ENCODE results near the gene SUPT3H.
"Not testable (repeated sequence)": the region's sequence is repeated elsewhere in the genome, so short reads cannot be mapped to it uniquely, and the experiment has no call there.

The SUPT3H gene

DNA sequence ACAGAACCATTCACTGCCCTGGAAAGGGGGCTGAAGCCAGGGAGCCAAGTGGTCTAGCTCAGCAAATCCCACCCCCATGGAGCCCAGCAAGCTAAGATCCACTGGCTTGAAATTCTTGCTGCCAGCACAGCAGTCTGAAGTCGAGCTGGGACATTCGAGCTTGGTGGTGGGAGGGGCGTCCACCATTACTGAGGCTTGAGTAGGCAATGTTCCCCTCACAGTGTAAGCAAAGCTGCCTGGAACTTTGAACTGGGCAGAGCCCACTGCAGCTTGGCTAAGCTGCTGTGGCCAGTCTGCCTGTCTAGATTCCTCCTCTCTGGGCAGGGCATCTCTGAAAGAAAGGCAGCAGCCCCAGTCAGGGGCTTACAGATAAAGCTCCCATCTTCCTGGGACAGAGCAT is 498.7 kb downstream of the SUPT3H start:
- not testable (repeated sequence) for H2AK5ac ChIP-seq (ENCODE audit: low read length); H3K4me1 ChIP-seq (ENCODE audit: control insufficient read depth in 1 of 2, insufficient read depth in 2 of 2, low read length in 2 of 2); H3K9me3 ChIP-seq (ENCODE audit: insufficient read depth, low read depth, low read length); H3K14ac ChIP-seq (ENCODE audit: low read length); H3K79me2 ChIP-seq (ENCODE audit: control insufficient read depth, insufficient read depth, low read length, poor library complexity); H2BK5ac ChIP-seq (ENCODE audit: low read depth, low read length, poor library complexity); H2BK12ac ChIP-seq (ENCODE audit: low read length); H4K8ac ChIP-seq (ENCODE audit: low read depth, low read length); H3K36me3 ChIP-seq (ENCODE audit: control insufficient read depth in 1 of 2, insufficient read depth in 2 of 2, low read length in 2 of 2); DNase-seq; H3K4me3 ChIP-seq (ENCODE audit: low read depth, low read length); H4K12ac ChIP-seq (ENCODE audit: low read depth, low read length); H3K18ac ChIP-seq (ENCODE audit: low read length); H4K91ac ChIP-seq (ENCODE audit: low read depth, low read length); H3K23ac ChIP-seq (ENCODE audit: low read length); H3K27me3 ChIP-seq (ENCODE audit: insufficient read depth, low read length); H3K9ac ChIP-seq (ENCODE audit: low read length); H3K4me2 ChIP-seq (ENCODE audit: low read length); H3K4ac ChIP-seq (ENCODE audit: low read depth, low read length); H3K27ac ChIP-seq (ENCODE audit: low read depth, low read length); H3K79me1 ChIP-seq (ENCODE audit: low read length); H2BK120ac ChIP-seq (ENCODE audit: insufficient read depth, low read length, poor library complexity); H2AFZ ChIP-seq (ENCODE audit: insufficient read depth, low read length, poor library complexity)
- no CpG with 5 or more reads among the region's 3 CpGs for WGBS (ENCODE audit: extremely low coverage, insufficient coverage, insufficient read length)

DNA sequence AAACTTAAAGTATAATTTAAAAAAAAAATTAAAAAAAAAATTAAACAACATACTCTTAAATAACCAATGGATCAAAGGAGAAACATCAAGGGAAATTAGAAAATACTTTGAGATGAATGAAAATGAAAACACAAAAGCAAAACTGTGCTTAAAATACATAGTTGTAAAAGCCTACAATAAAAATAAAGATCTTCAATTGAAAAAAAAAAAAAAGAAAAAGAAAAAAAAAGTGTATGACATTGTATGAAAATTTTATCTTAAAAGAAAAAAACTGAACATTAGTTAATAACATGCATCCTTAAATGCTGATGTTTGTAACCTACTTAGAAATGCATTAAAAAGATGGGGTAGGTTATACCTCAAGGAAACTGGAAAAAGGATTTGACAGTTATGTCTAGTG is 501.1 kb downstream of the SUPT3H start:
- not testable (repeated sequence) for H4K12ac ChIP-seq (ENCODE audit: low read depth, low read length); DNase-seq; H3K4me3 ChIP-seq (ENCODE audit: low read depth, low read length); H3K18ac ChIP-seq (ENCODE audit: low read length); H2BK12ac ChIP-seq (ENCODE audit: low read length); H4K8ac ChIP-seq (ENCODE audit: low read depth, low read length); H2BK120ac ChIP-seq (ENCODE audit: insufficient read depth, low read length, poor library complexity); H2AK5ac ChIP-seq (ENCODE audit: low read length); H4K91ac ChIP-seq (ENCODE audit: low read depth, low read length); H3K27me3 ChIP-seq (ENCODE audit: insufficient read depth, low read length); H3K9ac ChIP-seq (ENCODE audit: low read length); H3K27ac ChIP-seq (ENCODE audit: low read depth, low read length); H3K36me3 ChIP-seq (ENCODE audit: control insufficient read depth in 1 of 2, insufficient read depth in 2 of 2, low read length in 2 of 2); H2BK5ac ChIP-seq (ENCODE audit: low read depth, low read length, poor library complexity); H3K23ac ChIP-seq (ENCODE audit: low read length); H2AFZ ChIP-seq (ENCODE audit: insufficient read depth, low read length, poor library complexity); H3K4me1 ChIP-seq (ENCODE audit: control insufficient read depth in 1 of 2, insufficient read depth in 2 of 2, low read length in 2 of 2); H3K4ac ChIP-seq (ENCODE audit: low read depth, low read length); H3K14ac ChIP-seq (ENCODE audit: low read length); H3K79me2 ChIP-seq (ENCODE audit: control insufficient read depth, insufficient read depth, low read length, poor library complexity); H3K9me3 ChIP-seq (ENCODE audit: insufficient read depth, low read depth, low read length); H3K79me1 ChIP-seq (ENCODE audit: low read length); H3K4me2 ChIP-seq (ENCODE audit: low read length)

DNA sequence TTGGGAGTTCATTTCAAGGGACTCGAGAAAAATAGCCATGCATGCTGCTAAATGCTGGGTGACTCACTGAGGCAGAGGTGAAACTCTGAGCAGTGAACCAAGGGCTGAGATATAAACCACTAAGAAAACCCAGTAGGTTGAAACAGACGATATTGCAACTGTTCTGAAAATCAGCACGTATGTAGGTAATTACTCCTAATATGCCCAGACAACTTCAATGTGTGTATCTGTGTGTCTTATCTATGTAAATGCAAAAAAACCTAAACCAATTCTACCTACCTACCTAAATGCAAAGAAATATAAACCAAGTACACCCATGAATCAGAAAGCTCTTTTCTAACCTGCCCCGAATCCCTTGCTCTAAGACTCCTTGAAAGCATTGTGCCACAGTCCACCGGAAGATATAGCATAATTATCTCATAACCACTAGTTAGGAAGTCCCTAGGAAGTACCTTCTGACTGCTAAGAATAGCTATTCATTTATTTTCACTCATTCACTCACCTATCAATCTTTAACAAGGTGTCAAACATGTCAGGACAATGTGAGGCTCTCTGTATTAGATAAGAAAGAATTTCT is 508.3 kb downstream of the SUPT3H start:
- Histone ChIP-seq H3K14ac (ENCODE audit: low read length) (no peak overlapping the region), H3K4me1 (ENCODE audit: control insufficient read depth in 1 of 2, insufficient read depth in 2 of 2, low read length in 2 of 2) (no peaks in the 10 kb centered on the region), H4K8ac (ENCODE audit: low read depth, low read length) (no peak overlapping the region), H3K79me2 (ENCODE audit: control insufficient read depth, insufficient read depth, low read length, poor library complexity) (no peaks in the 10 kb centered on the region), H4K91ac (ENCODE audit: low read depth, low read length) (no peak overlapping the region), H3K4me3 (ENCODE audit: low read depth, low read length) (no peak overlapping the region), H3K23ac (ENCODE audit: low read length) (no peak overlapping the region), H2BK5ac (ENCODE audit: low read depth, low read length, poor library complexity) (no peak overlapping the region), H3K36me3 (ENCODE audit: control insufficient read depth in 1 of 2, insufficient read depth in 2 of 2, low read length in 2 of 2) (no peaks in the 10 kb centered on the region), H3K4ac (ENCODE audit: low read depth, low read length) (no peak overlapping the region), H3K18ac (ENCODE audit: low read length) (no peak overlapping the region), H2AFZ (ENCODE audit: insufficient read depth, low read length, poor library complexity) (no peak overlapping the region), H3K9me3 (ENCODE audit: insufficient read depth, low read depth, low read length) (no peaks in the 10 kb centered on the region), H3K4me2 (ENCODE audit: low read length) (no peak overlapping the region), H3K27ac (ENCODE audit: low read depth, low read length) (no peak overlapping the region), H3K9ac (ENCODE audit: low read length) (no peak overlapping the region), H3K27me3 (ENCODE audit: insufficient read depth, low read length) (no peaks in the 10 kb centered on the region), H2BK120ac (ENCODE audit: insufficient read depth, low read length, poor library complexity) (no peak overlapping the region), H4K12ac (ENCODE audit: low read depth, low read length) (no peak overlapping the region), H3K79me1 (ENCODE audit: low read length) (no peaks in the 10 kb centered on the region), H2AK5ac (ENCODE audit: low read length) (no peak overlapping the region), H2BK12ac (ENCODE audit: low read length) (no peak overlapping the region)
- no peak for DNase-seq
- WGBS (ENCODE audit: extremely low coverage, insufficient coverage, insufficient read length): no CpG with 5 or more reads among the region's 5 CpGs

- no peak overlapping the region for H2AK5ac ChIP-seq (ENCODE audit: low read length)
- H3K27ac ChIP-seq (ENCODE audit: low read depth, low read length): no peak overlapping the region
- H2BK12ac ChIP-seq (ENCODE audit: low read length): no peak overlapping the region
- no peak overlapping the region for H3K4me3 ChIP-seq (ENCODE audit: low read depth, low read length)
- H4K91ac ChIP-seq (ENCODE audit: low read depth, low read length): no peak overlapping the region
- no peak overlapping the region for H3K9ac ChIP-seq (ENCODE audit: low read length)
- no peak overlapping the region for H3K14ac ChIP-seq (ENCODE audit: low read length)
- no peak overlapping the region for H2BK5ac ChIP-seq (ENCODE audit: low read depth, low read length, poor library complexity)
- no peak overlapping the region for H3K18ac ChIP-seq (ENCODE audit: low read length)
- no peak overlapping the region for H2AFZ ChIP-seq (ENCODE audit: insufficient read depth, low read length, poor library complexity)
- H3K27me3 ChIP-seq (ENCODE audit: insufficient read depth, low read length): no peaks in the 10 kb centered on the region
- H4K8ac ChIP-seq (ENCODE audit: low read depth, low read length): no peak overlapping the region
- no peaks in the 10 kb centered on the region for H3K79me1 ChIP-seq (ENCODE audit: low read length)
- H3K4me2 ChIP-seq (ENCODE audit: low read length): no peak overlapping the region
- H3K4me1 ChIP-seq (ENCODE audit: control insufficient read depth in 1 of 2, insufficient read depth in 2 of 2, low read length in 2 of 2): no peaks in the 10 kb centered on the region
- no peak overlapping the region for H4K12ac ChIP-seq (ENCODE audit: low read depth, low read length)
- no peak for DNase-seq
- no peaks in the 10 kb centered on the region for H3K79me2 ChIP-seq (ENCODE audit: control insufficient read depth, insufficient read depth, low read length, poor library complexity)
- H3K36me3 ChIP-seq (ENCODE audit: control insufficient read depth in 1 of 2, insufficient read depth in 2 of 2, low read length in 2 of 2): no peaks in the 10 kb centered on the region
- no peak overlapping the region for H2BK120ac ChIP-seq (ENCODE audit: insufficient read depth, low read length, poor library complexity)
- no peaks in the 10 kb centered on the region for H3K9me3 ChIP-seq (ENCODE audit: insufficient read depth, low read depth, low read length)
- H3K4ac ChIP-seq (ENCODE audit: low read depth, low read length): no peak overlapping the region
- no peak overlapping the region for H3K23ac ChIP-seq (ENCODE audit: low read length)
These were observed 508.8 kb downstream of the SUPT3H start for GRCh38 chr6:44868910-44869309.

DNA sequence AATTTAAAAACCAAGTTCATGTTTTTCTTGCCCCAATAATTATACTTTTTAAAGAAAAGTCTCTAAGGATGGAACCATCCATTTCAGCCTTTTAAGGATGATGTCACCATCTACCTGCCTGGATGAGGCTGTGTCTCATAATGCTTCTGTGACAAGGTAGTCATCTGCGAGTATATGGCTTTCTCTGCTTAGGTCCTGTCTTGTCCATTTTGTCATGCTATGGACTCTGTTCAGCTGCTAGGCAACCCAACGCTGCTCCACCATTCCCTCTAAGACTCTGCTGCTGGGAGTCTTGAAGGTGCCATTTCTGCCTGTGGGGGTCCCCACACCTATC is 509.4 kb downstream of the SUPT3H start:
- Histone ChIP-seq H3K14ac (ENCODE audit: low read length) (no peak overlapping the region), H2BK5ac (ENCODE audit: low read depth, low read length, poor library complexity) (no peak overlapping the region), H3K9ac (ENCODE audit: low read length) (no peak overlapping the region), H2BK12ac (ENCODE audit: low read length) (no peak overlapping the region), H2AK5ac (ENCODE audit: low read length) (no peak overlapping the region), H3K79me1 (ENCODE audit: low read length) (no peaks in the 10 kb centered on the region), H3K18ac (ENCODE audit: low read length) (no peak overlapping the region), H3K4me3 (ENCODE audit: low read depth, low read length) (no peak overlapping the region), H3K4ac (ENCODE audit: low read depth, low read length) (no peak overlapping the region), H3K23ac (ENCODE audit: low read length) (no peak overlapping the region), H3K27ac (ENCODE audit: low read depth, low read length) (no peak overlapping the region), H4K91ac (ENCODE audit: low read depth, low read length) (no peak overlapping the region), H2AFZ (ENCODE audit: insufficient read depth, low read length, poor library complexity) (no peak overlapping the region), H3K27me3 (ENCODE audit: insufficient read depth, low read length) (no peaks in the 10 kb centered on the region), H3K4me1 (ENCODE audit: control insufficient read depth in 1 of 2, insufficient read depth in 2 of 2, low read length in 2 of 2) (no peaks in the 10 kb centered on the region), H4K12ac (ENCODE audit: low read depth, low read length) (no peak overlapping the region), H3K9me3 (ENCODE audit: insufficient read depth, low read depth, low read length) (no peaks in the 10 kb centered on the region), H3K36me3 (ENCODE audit: control insufficient read depth in 1 of 2, insufficient read depth in 2 of 2, low read length in 2 of 2) (no peaks in the 10 kb centered on the region), H3K4me2 (ENCODE audit: low read length) (no peak overlapping the region), H2BK120ac (ENCODE audit: insufficient read depth, low read length, poor library complexity) (no peak overlapping the region), H3K79me2 (ENCODE audit: control insufficient read depth, insufficient read depth, low read length, poor library complexity) (no peaks in the 10 kb centered on the region), H4K8ac (ENCODE audit: low read depth, low read length) (no peak overlapping the region)
- no CpG with 5 or more reads among the region's 2 CpGs for WGBS (ENCODE audit: extremely low coverage, insufficient coverage, insufficient read length)
- no peak for DNase-seq

All from trophoblast cell (in vitro differentiated cells and primary cell).